ENCODE data around the gene MORN1. TPM values are rescaled to one million over a fixed set of nuclear protein-coding genes. Genes with fewer than 3 reads are reported as not detected.

Gene MORN1
- polyA plus RNA-seq, 1 donor: 8.5 TPM

DNA sequence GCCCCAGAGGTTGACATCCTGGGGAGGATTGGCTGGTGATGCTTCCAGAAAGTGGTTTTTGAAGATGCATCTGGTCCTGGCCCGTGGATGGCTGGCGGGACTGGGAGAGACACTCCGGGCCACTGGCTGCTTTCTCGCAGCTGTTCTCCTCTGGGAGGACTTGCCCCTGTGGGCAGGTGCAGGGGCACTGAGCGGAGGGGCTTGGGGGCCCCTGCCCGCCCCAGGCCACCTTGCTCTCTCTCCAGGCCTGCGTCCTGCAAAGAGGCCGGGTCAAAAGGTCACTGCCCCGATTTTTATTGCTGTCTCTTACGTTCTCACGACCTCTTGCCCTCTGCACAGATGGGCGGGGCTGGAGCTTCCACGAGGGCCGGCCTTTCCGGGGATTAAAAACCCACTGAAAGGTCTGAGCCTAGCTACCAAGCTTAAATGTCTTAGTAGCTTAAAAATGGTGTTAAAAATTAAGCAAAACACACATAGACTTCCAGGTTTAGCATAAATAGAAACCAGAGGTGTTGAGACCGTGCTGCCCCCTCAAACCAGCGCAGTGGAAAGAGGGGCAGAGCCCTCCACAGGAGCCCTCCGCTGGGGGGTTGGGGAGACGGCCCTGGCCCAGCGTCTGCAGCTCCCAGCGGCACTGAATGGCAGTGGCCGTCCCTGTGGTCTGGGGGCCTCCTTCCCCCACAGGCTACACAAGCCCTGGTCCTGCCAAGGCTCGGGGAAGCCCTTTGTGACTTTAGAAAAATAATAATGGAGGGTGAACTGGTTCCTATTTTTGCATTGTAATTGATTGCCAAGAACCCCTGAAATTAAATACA, 119.3 kb downstream of the MORN1 start:
- no peak for DNase-seq

Other genes with a start within 250 kb of the MORN1 start
- 50.9 TPM for gene FAAP20, start 196.8 kb downstream of the MORN1 start, polyA plus RNA-seq (ENCODE audit: insufficient read length)
- gene SKI, start 163.2 kb downstream of the MORN1 start, polyA plus RNA-seq (ENCODE audit: insufficient read length): 70.0 TPM
- gene RER1, start 287 bp upstream of the MORN1 start, polyA plus RNA-seq (ENCODE audit: insufficient read length): 72.7 TPM
- gene PEX10, start 21.0 kb upstream of the MORN1 start, polyA plus RNA-seq (ENCODE audit: insufficient read length): 22.9 TPM
- 1.0 TPM for gene PLCH2, start 84.7 kb upstream of the MORN1 start, polyA plus RNA-seq (ENCODE audit: insufficient read length)
- gene PANK4, start 135.0 kb upstream of the MORN1 start, polyA plus RNA-seq (ENCODE audit: insufficient read length): 26.9 TPM
- gene HES5, start 138.7 kb upstream of the MORN1 start, polyA plus RNA-seq (ENCODE audit: insufficient read length): 0.40 TPM
- 15.8 TPM for gene TNFRSF14, start 164.8 kb upstream of the MORN1 start, polyA plus RNA-seq (ENCODE audit: insufficient read length)
- 23.2 TPM for gene PRXL2B, start 195.2 kb upstream of the MORN1 start, polyA plus RNA-seq (ENCODE audit: insufficient read length)
- 0.59 TPM for gene MMEL1, start 241.5 kb upstream of the MORN1 start, polyA plus RNA-seq (ENCODE audit: insufficient read length)

All from hindlimb muscle (tissue), 1 donor.